Measurements from ENCODE around the gene TMEM196. TPM values are rescaled to one million over a fixed set of nuclear protein-coding genes. Genes with fewer than 3 reads are reported as not detected.

The TMEM196 gene
- total RNA-seq: not detected

DNA sequence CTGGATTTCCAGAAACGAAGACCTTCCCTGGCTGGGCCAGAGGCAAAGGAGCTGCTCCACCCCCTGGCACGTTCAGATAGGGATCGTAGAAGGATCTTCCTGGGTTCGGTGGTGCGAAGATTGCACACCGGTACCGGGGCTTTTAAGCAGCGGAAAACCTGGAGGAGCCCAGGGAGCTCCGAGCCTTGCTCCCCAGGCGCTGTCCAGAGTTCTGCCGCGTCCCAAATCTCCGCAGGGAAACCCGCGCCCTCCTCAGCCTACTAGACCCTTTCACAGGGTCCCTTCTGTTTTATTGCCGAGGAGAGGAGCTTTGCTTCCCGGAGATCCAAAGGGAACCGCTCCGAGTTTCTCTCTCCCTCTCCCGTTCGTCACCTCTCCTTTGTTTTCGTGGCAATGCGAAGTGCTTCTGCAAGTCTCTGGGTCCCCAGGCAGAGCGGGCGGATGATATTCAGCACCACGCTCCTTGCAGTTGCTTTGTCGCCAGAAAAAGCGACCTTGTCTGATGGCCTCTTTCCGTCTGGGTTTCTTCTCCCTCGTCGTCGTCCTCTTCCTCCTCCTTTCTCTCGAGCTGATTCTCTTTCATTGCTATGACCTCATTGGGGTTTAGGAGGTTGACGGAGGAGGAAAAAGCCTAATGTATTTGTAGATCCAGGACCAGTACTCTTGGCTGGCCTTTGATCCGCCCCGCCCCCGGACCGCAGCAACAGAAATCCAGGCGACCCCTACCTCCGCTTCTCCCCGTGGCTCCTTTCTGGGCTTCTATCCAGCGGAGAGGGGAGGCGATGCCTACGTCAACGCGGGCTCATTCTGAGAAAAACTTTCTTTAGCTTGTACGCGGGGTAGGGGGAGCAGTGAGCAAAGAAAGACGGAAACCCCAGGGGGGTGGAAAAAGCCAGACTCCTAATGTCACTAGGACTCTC is at the start of gene TMEM196:
TMEM196 (minus strand) TSS at position 777 of the 920 bp plus-strand sequence. CDS start 921 bp downstream, outside the sequence.

DNA sequence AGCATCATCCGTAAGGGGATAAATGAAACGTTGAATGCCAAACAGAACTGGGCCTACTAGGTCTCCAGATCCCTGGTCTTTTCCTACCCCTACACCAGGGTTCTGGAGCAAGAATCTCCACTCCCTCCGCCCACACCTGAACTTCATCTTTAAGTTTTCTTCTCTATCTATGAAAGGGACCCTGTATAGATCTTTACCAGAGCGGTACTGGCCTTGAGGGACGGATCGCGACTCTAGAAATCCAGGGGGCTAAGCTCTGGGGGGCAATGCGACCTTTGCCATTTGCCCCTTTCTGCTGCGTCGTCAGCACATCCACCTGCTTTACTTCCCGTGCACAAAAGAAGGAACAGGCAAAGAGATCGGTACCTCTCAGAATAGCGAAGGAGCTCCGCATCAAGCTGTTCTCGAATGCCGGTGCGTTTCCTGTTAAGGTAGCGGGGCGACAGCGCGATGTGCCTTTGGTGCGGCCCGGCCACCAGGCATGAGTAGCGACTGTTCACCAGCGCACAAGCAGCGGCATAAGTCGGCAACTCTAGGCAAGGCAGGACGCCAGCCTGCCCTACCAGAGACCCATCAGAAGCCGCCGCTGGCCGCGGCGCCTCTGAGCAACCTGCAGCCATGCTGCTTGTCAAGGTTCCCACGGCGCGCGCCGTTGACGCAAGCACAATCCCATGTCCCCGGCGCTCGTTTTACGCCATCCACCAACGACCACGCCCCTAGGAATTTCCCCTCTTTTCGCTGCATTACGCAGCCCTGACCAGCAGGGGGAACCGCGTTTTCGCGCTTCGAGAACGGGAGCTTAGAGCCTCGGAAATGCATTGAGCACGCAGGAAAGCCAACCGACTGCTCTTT is 64.8 kb downstream of the TMEM196 start, which contains the start of gene POLR1F:
POLR1F (minus strand) TSS at position 641 of the 852 bp plus-strand sequence; CDS start at position 620, 21 bp downstream.

Small RNAs within 50 kb of the gene (microRNA-seq; reads per million reads assigned to microRNA genes)
- gene MIR3146 (ENCODE audit: borderline microRNAs expressed, borderline replicate concordance): 0.83 reads per million

Other genes starting within 250 kb of the TMEM196 start
- 10 to 100 TPM; 16.3 to 17.4 TPM for gene POLR1F, start 64.6 kb downstream of the TMEM196 start, total RNA-seq

Data from activated naive CD4-positive, alpha-beta T cell treated with anti-CD3 and anti-CD28 coated beads, Interleukin-2, amount 10 ng/mL, durations not matched to agents 5 hours and 36 hours (primary cell).